Activated CD8-positive, alpha-beta memory T cell treated with anti-CD3 and anti-CD28 coated beads, Interleukin-2, amount 50 U/mL, for 1 hour (primary cell): Measurements from ENCODE around the gene HS1BP3.

Experiments
- DNase-seq: peaks from one replicate; pipeline ENCODE4 v3.0.0-alpha.2; 2020; ENCODE audit errors: extremely low read depth

Gene HS1BP3

GRCh38 chr2:20571231-20571630 is 79.7 kb downstream of the HS1BP3 start:
- DNase-seq: no peak

- DNase-seq: no peak
These were observed 80.6 kb downstream of the HS1BP3 start for GRCh38 chr2:20570249-20570648.

GRCh38 chr2:20569464-20570223 is 81.3 kb downstream of the HS1BP3 start:
- no peak for DNase-seq

- no peak for DNase-seq
These were observed 82.1 kb downstream of the HS1BP3 start for GRCh38 chr2:20568501-20569463.

- DNase-seq: no peak
These were observed 83.0 kb downstream of the HS1BP3 start for GRCh38 chr2:20567926-20568179.
